HG02610 (cell line): Measurements from ENCODE around the gene MMP25.

Experiments used
- ATAC-seq: cut with Tn5 transposase; IDR thresholded peaks from one replicate; pipeline ENCODE4 v1.9.1; 2021; ENCODE audit warnings: mild to moderate bottlenecking, moderate library complexity; ENCODE audit not compliant: unreplicated experiment

MMP25 gene

GRCh38 chr16:3045758-3046640 is at the start of gene MMP25:
Gene MMP25 (plus strand): TSS chr16:3046561. CDS start chr16:3046918, 357 bp downstream.
- ATAC-seq = no peak

- ATAC-seq = no peak
These were observed 46.4 kb upstream of the MMP25 start for GRCh38 chr16:2999929-3000328.

GRCh38 chr16:3000540-3000939 is 45.8 kb upstream of the MMP25 start:
- no peak for ATAC-seq

- no peak for ATAC-seq
These were observed 45.0 kb upstream of the MMP25 start for GRCh38 chr16:3001316-3001715.

GRCh38 chr16:3003582-3004270 is 42.6 kb upstream of the MMP25 start:
- ATAC-seq = peak; percentile 98

GRCh38 chr16:3004319-3004718 is 42.0 kb upstream of the MMP25 start:
- ATAC-seq = no peak

- no peak for ATAC-seq
These were observed 41.5 kb upstream of the MMP25 start for GRCh38 chr16:3004781-3005284.

GRCh38 chr16:3007059-3007956 is 39.1 kb upstream of the MMP25 start:
- no peak for ATAC-seq

- ATAC-seq = no peak
These were observed 38.2 kb upstream of the MMP25 start for GRCh38 chr16:3007957-3008689.

- no peak for ATAC-seq
These were observed 37.7 kb upstream of the MMP25 start for GRCh38 chr16:3008690-3009037.

GRCh38 chr16:3009568-3010390 is 36.6 kb upstream of the MMP25 start:
- no peak for ATAC-seq

GRCh38 chr16:3010510-3010909 is 35.9 kb upstream of the MMP25 start:
- no peak for ATAC-seq

- ATAC-seq = no peak
These were observed 34.1 kb upstream of the MMP25 start for GRCh38 chr16:3012246-3012645.

- ATAC-seq = no peak
These were observed 33.4 kb upstream of the MMP25 start, which contains the start of gene CLDN9 for GRCh38 chr16:3012828-3013420. Gene CLDN9 (plus strand): TSS chr16:3012923. CDS start chr16:3013363, 440 bp downstream.

GRCh38 chr16:3013491-3013951 is 32.8 kb upstream of the MMP25 start:
- ATAC-seq = no peak

GRCh38 chr16:3013998-3014690 is 32.2 kb upstream of the MMP25 start:
- no peak for ATAC-seq

- ATAC-seq = no peak
These were observed 31.4 kb upstream of the MMP25 start for GRCh38 chr16:3014971-3015370.

GRCh38 chr16:3015865-3016521 is 30.4 kb upstream of the MMP25 start:
- no peak for ATAC-seq
